ENCODE measurements around the gene BOD1.

Gene BOD1

DNA sequence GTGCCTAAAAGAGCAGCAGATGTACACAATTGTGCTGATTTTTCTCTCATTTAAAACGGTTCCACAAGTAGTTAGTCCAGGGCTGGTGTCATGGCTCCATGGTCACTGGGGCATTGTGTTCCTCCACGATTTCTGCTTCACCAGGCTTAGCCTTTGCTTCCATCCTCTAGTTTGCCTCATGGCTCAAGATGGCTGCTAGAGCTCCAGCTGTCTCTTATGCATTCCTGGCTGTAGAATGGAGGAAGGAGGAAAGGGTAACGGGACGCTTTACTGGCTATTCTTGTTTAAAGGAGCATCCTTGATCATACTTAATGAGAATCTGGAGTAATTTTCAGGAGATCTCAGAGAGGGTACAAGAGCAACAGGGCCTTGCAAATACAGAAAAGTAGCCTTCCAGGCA, 47.7 kb downstream of the BOD1 start:
- H3K27me3 ChIP-seq (ENCODE audit: control insufficient read depth, insufficient read depth, low read length), result no peaks in the 10 kb centered on the region
- H3K36me3 ChIP-seq (ENCODE audit: insufficient read depth, low read length), result no peaks in the 10 kb centered on the region
- no peak overlapping the region for H3K4me3 ChIP-seq (ENCODE audit: low read length)
- H3K4me2 ChIP-seq (ENCODE audit: low read length), result no peak overlapping the region
- peaks cover 23% of the 10 kb centered on the region for H3K4me1 ChIP-seq (ENCODE audit: control insufficient read depth, insufficient read depth, low read length)
- H3K9me3 ChIP-seq (replicated peaks; ENCODE audit: low read length), result peaks cover 6% of the 10 kb centered on the region
- no peak overlapping the region for H3K9ac ChIP-seq (ENCODE audit: low read depth, low read length)

GRCh38 chr5:173568128-173568527, 48.3 kb downstream of the BOD1 start:
- no peak overlapping the region for H3K4me3 ChIP-seq (ENCODE audit: low read length)

DNA sequence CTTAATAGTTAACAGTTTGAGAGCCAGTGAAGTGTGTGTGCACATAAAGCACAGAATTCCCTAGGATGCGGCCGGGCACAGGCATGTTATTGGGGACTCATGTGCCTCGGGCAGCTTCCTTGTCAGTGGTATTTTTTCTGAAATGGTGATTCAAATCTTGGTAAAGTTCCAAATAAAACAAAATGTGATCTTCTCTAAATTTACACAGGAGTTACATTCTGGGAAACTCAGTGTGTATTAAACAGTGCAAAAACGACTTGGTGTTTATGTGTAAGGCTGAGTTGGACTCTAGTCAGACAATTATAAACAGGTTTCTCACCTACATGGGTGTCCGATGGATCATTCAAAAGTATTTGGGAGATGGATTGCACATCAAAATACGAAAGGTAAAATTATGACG, 48.9 kb downstream of the BOD1 start:
- H3K9ac ChIP-seq (ENCODE audit: low read depth, low read length), result no peak overlapping the region
- peaks cover 16% of the 10 kb centered on the region for H3K4me1 ChIP-seq (ENCODE audit: control insufficient read depth, insufficient read depth, low read length)
- no peaks in the 10 kb centered on the region for H3K36me3 ChIP-seq (ENCODE audit: insufficient read depth, low read length)
- no peak overlapping the region for H3K4me3 ChIP-seq (ENCODE audit: low read length)
- peaks cover 6% of the 10 kb centered on the region for H3K9me3 ChIP-seq (replicated peaks; ENCODE audit: low read length)
- no peak overlapping the region for H3K4me2 ChIP-seq (ENCODE audit: low read length)
- H3K27me3 ChIP-seq (ENCODE audit: control insufficient read depth, insufficient read depth, low read length), result no peaks in the 10 kb centered on the region

More at GRCh38 chr5:173568128-173568527, 48.3 kb downstream of the BOD1 start:
- Histone ChIP-seq H3K4me1 (ENCODE audit: control insufficient read depth, insufficient read depth, low read length) (peaks cover 22% of the 10 kb centered on the region), H3K36me3 (ENCODE audit: insufficient read depth, low read length) (no peaks in the 10 kb centered on the region), H3K4me2 (ENCODE audit: low read length) (no peak overlapping the region), H3K27me3 (ENCODE audit: control insufficient read depth, insufficient read depth, low read length) (no peaks in the 10 kb centered on the region), H3K9me3 (replicated peaks; ENCODE audit: low read length) (peaks cover 6% of the 10 kb centered on the region), H3K9ac (ENCODE audit: low read depth, low read length) (no peak overlapping the region)

- Histone ChIP-seq H3K27me3 (ENCODE audit: control insufficient read depth, insufficient read depth, low read length) (no peaks in the 10 kb centered on the region), H3K4me2 (ENCODE audit: low read length) (no peak overlapping the region), H3K4me1 (ENCODE audit: control insufficient read depth, insufficient read depth, low read length) (peaks cover 10% of the 10 kb centered on the region), H3K9ac (ENCODE audit: low read depth, low read length) (no peak overlapping the region), H3K9me3 (replicated peaks; ENCODE audit: low read length) (peaks cover 6% of the 10 kb centered on the region), H3K36me3 (ENCODE audit: insufficient read depth, low read length) (no peaks in the 10 kb centered on the region), H3K4me3 (ENCODE audit: low read length) (no peak overlapping the region)
Measured at GRCh38 chr5:173565491-173566072, 50.9 kb downstream of the BOD1 start.

GRCh38 chr5:173564106-173564505, 52.3 kb downstream of the BOD1 start:
- Histone ChIP-seq H3K36me3 (ENCODE audit: insufficient read depth, low read length) (no peaks in the 10 kb centered on the region), H3K4me2 (ENCODE audit: low read length) (no peak overlapping the region)

DNA sequence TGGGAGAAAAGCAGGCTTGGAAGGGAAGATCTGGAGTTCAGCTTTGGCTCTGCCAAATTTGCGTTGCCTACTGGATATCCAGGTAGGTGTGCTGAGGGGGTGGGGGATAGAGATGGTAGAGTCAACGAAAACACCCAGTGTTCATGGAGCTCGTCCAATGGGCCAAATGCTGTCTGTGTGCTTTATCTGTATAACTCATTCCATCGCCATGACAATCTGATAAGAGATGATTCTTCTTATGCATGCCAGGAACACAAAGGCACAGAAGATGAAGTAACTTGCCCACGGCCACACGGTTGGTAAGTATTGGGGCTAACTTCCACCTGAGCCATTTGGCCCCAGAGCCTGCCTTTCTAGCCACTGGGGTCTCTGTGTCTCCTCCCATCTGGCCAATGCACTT, 53.2 kb downstream of the BOD1 start:
- Histone ChIP-seq H3K4me1 (ENCODE audit: control insufficient read depth, insufficient read depth, low read length) (peaks cover 10% of the 10 kb centered on the region), H3K4me2 (ENCODE audit: low read length) (no peak overlapping the region), H3K27me3 (ENCODE audit: control insufficient read depth, insufficient read depth, low read length) (no peaks in the 10 kb centered on the region), H3K9ac (ENCODE audit: low read depth, low read length) (no peak overlapping the region), H3K36me3 (ENCODE audit: insufficient read depth, low read length) (no peaks in the 10 kb centered on the region), H3K4me3 (ENCODE audit: low read length) (no peak overlapping the region), H3K9me3 (replicated peaks; ENCODE audit: low read length) (peaks cover under 1% of the 10 kb centered on the region)

More at GRCh38 chr5:173564106-173564505, 52.3 kb downstream of the BOD1 start:
- H3K4me1 ChIP-seq (ENCODE audit: control insufficient read depth, insufficient read depth, low read length), result peaks cover 10% of the 10 kb centered on the region
- H3K9ac ChIP-seq (ENCODE audit: low read depth, low read length), result no peak overlapping the region
- H3K4me3 ChIP-seq (ENCODE audit: low read length), result no peak overlapping the region
- H3K9me3 ChIP-seq (replicated peaks; ENCODE audit: low read length), result peaks cover 6% of the 10 kb centered on the region
- H3K27me3 ChIP-seq (ENCODE audit: control insufficient read depth, insufficient read depth, low read length), result no peaks in the 10 kb centered on the region

DNA sequence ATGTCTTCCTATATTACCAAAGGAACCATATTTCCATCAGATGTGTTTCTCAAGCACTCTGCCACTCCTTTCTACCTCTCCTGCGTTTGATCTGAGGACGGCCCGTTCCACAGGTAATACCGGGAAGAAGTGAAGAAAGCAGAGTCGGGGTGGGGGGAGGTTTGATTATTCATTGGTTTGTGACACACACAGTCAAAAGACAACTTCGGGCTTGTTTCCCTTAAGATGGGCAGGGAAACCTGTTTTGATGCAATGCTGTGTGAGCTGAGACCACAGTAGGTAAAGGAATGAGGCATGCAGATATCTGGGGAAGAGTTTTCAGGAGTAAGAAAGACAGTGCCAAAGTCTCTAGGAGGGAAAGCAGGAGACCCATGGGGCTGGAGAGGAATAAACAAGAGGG, 54.0 kb downstream of the BOD1 start:
- Histone ChIP-seq H3K4me2 (ENCODE audit: low read length) (no peak overlapping the region), H3K27me3 (ENCODE audit: control insufficient read depth, insufficient read depth, low read length) (no peaks in the 10 kb centered on the region), H3K4me3 (ENCODE audit: low read length) (no peak overlapping the region), H3K36me3 (ENCODE audit: insufficient read depth, low read length) (no peaks in the 10 kb centered on the region), H3K9ac (ENCODE audit: low read depth, low read length) (no peak overlapping the region), H3K9me3 (replicated peaks; ENCODE audit: low read length) (no peaks in the 10 kb centered on the region), H3K4me1 (ENCODE audit: control insufficient read depth, insufficient read depth, low read length) (peaks cover 4% of the 10 kb centered on the region)

Measured in skeletal muscle satellite cell (primary cell).